Spleen (tissue), 11 donors: ENCODE results near the gene TBC1D10A. TPM values are rescaled to one million over a fixed set of nuclear protein-coding genes. Genes with fewer than 3 reads are reported as not detected.
A peak's percentile ranks its signal among the peaks of the same experiment; 100 is the strongest.

Source experiments
- DNase-seq: peaks from one replicate; pipeline ENCODE4 v3.0.0-alpha.2; 2020
- H3K27ac ChIP-seq, 8 donors: fragments of 200-600 bp; sonication (generic) in 7 of 8; 1 replicate in 4 of 8; 2 replicates in 4 of 8; pipeline versions ENCODE4 v1.5.0 to v1.8.0; 2016 to 2021; ENCODE audit warnings: inconsistent platforms in 4 of 8, mild to moderate bottlenecking in 4 of 8, moderate library complexity in 1 of 8
- H3K27me3 ChIP-seq, 7 donors: fragments of 200-600 bp; sonication (generic) in 6 of 7; replicated peaks in 1 of 7; 1 replicate in 4 of 7; 2 replicates in 3 of 7; pipeline versions ENCODE4 v1.5.0 to v1.8.0; 2016 to 2021; ENCODE audit warnings: inconsistent platforms in 3 of 7, mild to moderate bottlenecking in 1 of 7
- H3K36me3 ChIP-seq, 6 donors: fragments of 200-600 bp; sonication (generic) in 5 of 6; 1 replicate in 4 of 6; 2 replicates in 2 of 6; pipeline versions ENCODE4 v1.5.0 to v1.8.0; 2016 to 2021; ENCODE audit warnings: inconsistent platforms in 2 of 6
- H3K4me1 ChIP-seq, 6 donors: fragments of 200-600 bp; sonication (generic) in 5 of 6; 1 replicate in 3 of 6; 2 replicates in 3 of 6; pipeline versions ENCODE4 v1.5.0 to v1.8.0; 2016 to 2021; ENCODE audit warnings: inconsistent platforms in 3 of 6
- H3K4me3 ChIP-seq, 8 donors: fragments of 200-600 bp; sonication (generic) in 7 of 8; 1 replicate in 4 of 8; 2 replicates in 4 of 8; pipeline versions ENCODE4 v1.5.0 to v1.8.0; 2016 to 2021; ENCODE audit warnings: inconsistent platforms in 4 of 8, mild to moderate bottlenecking in 4 of 8, moderate library complexity in 2 of 8
- H3K9me3 ChIP-seq, 8 donors: fragments of 200-600 bp; sonication (generic) in 7 of 8; 1 replicate in 4 of 8; 2 replicates in 4 of 8; pipeline versions ENCODE4 v1.5.0 to v1.8.0; 2016 to 2021; ENCODE audit warnings: inconsistent platforms in 4 of 8
- POLR2A ChIP-seq, 3 donors: fragments of 450-650 bp; IDR thresholded peaks; one replicate each; pipeline ENCODE4 v1.5.1; 2017; ENCODE audit warnings: antibody characterized with exemption in 3 of 3, mild to moderate bottlenecking in 1 of 3
- POLR2AphosphoS5 ChIP-seq, 3 donors: sonication (generic); formaldehyde crosslinking; IDR thresholded peaks; one replicate each; pipeline ENCODE4 v1.5.1; 2017; ENCODE audit warnings: antibody characterized with exemption in 3 of 3
- WGBS, 5 donors: extraction: QIAGEN DNeasy Blood & Tissue Kit in 3 of 5; methylation state at CpG; one replicate each; pipeline versions ENCODE4 v1.1.5 to v1.1.7; 2013 to 2018; 5-methylcytosine and 5-hydroxymethylcytosine counted together
- intact Hi-C: fragments of 100-400 bp; cut with DNase I; formaldehyde crosslinking; loops from one replicate; pipeline ENCODE4 v1.15.0; 2023; ENCODE audit warnings: low total_unique reads
- polyA plus RNA-seq, 3 donors: library from polyadenylated mRNA; stranded (reverse); fragments of 200-250 nt; gene quantifications; one replicate each; pipeline ENCODE4 v1.2.1, GENCODE V29; 2013
- total RNA-seq, 7 donors: library from RNA; depleted of rRNA in 3 of 7; stranded (reverse); fragments of >200 nt in 3 of 7; fragmentation: NEBNext Ultra II Directional in 4 of 7; extraction: Animal tissue kit (Norgen Biotek cat#: 25700) in 4 of 7; gene quantifications; one replicate each; pipeline versions ENCODE4 v1.1.0 to v1.2.1, GENCODE V29; 2016 to 2021
- TF ChIP-seq, protein P1 (sequence below), 11 experiments: fragments of 200-600 bp in 7 of 11; fragments of 450-650 bp in 4 of 11; sonication (generic) in 4 of 11; IDR thresholded peaks in 8 of 11; conservative IDR thresholded peaks in 3 of 11; 1 replicate in 7 of 11; 2 replicates in 4 of 11; pipeline versions ENCODE4 v1.4.0 to v1.8.0; 2016 to 2021; ENCODE audit warnings: antibody characterized with exemption in 11 of 11, inconsistent platforms in 4 of 11, mild to moderate bottlenecking in 1 of 11
- donor health status: healthy with polysubstance abuse.
- donor health status: DM: no; HTN: no; CAD: no; lungs with moderate emphysema.
- donor health status: DM: no; HTN: no; CAD: no.
- donor health status: Bipolar disorder and iron deficiency.
- donor health status: healthy.
- donor health status: DM: no; HTN: no; CAD: no.
- donor health status: DM: yes; HTN: yes; CAD: no.

TBC1D10A gene
- total and polyA plus RNA-seq, 10 donors = 21.1 to 46.4 (median 33.1) TPM

- 58 to 71% (median 64%) methylated on average over 8 to 12 of the region's 12 CpGs for WGBS, 5 donors
- TF ChIP-seq POLR2A (IDR thresholded peaks at IDR 0.05) = no peak
- TF ChIP-seq, protein P1, sequence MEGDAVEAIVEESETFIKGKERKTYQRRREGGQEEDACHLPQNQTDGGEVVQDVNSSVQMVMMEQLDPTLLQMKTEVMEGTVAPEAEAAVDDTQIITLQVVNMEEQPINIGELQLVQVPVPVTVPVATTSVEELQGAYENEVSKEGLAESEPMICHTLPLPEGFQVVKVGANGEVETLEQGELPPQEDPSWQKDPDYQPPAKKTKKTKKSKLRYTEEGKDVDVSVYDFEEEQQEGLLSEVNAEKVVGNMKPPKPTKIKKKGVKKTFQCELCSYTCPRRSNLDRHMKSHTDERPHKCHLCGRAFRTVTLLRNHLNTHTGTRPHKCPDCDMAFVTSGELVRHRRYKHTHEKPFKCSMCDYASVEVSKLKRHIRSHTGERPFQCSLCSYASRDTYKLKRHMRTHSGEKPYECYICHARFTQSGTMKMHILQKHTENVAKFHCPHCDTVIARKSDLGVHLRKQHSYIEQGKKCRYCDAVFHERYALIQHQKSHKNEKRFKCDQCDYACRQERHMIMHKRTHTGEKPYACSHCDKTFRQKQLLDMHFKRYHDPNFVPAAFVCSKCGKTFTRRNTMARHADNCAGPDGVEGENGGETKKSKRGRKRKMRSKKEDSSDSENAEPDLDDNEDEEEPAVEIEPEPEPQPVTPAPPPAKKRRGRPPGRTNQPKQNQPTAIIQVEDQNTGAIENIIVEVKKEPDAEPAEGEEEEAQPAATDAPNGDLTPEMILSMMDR (IDR thresholded peaks at IDR 0.05 in 8 of 11, conservative IDR thresholded peaks at IDR 0.05 in 3 of 11) = no peak
- TF ChIP-seq POLR2AphosphoS5 (IDR thresholded peaks at IDR 0.05) = no peak
- Histone ChIP-seq H3K9me3 (no peaks in the 10 kb centered on the region), H3K4me1 (peaks cover 5 to 87% (median 52%) of the 10 kb centered on the region in 6 donors), H3K27ac (no peak overlapping the region), H3K4me3 (no peak overlapping the region), H3K27me3 (peaks cover 0 to 37% (median 19%) of the 10 kb centered on the region in 7 donors), H3K36me3 (no peaks in the 10 kb centered on the region)
- DNase-seq = no peak
- intact Hi-C loops = no loop called here
These were observed 76.0 kb downstream of the TBC1D10A start for GRCh38 chr22:30250661-30251267.

DNA sequence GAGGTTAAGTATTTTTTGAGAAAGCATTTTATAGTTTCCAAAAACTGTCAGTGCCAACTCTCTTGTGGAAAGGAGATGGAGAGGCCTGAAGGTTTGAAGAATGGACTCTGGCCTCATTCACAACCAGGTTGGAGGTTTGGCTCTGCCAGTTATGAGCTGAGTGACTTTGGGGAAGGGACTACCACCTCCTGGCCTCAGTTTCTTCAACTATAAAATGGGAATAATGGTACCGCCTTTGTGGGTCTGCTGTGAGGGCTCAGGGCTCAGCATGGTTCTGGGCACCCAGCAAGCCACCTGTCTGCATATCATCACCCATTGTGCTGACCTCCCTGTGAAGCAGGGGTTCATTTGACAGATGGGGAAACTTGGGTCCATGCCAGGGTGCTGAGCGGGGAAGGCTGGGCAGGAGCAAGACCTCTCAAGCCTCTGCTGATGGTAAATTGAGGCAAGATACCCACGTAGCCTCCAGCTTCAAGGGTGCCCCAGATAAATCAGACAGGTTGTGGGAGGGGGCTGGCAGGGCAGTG lies 76.6 kb downstream of the TBC1D10A start:
- no peaks in the 10 kb centered on the region for H3K36me3 ChIP-seq
- no peak overlapping the region for H3K27ac ChIP-seq
- TF ChIP-seq, protein P1 (IDR thresholded peaks at IDR 0.05 in 8 of 11, conservative IDR thresholded peaks at IDR 0.05 in 3 of 11) = no peak
- TF ChIP-seq POLR2A (IDR thresholded peaks at IDR 0.05) = no peak
- no peak for TF ChIP-seq POLR2AphosphoS5 (IDR thresholded peaks at IDR 0.05)
- DNase-seq = no peak
- peaks cover 5 to 90% (median 54%) of the 10 kb centered on the region in 6 donors for H3K4me1 ChIP-seq
- intact Hi-C loops = no loop called here
- 90 to 100% (median 97%) methylated on average over 3 of the region's 3 CpGs for WGBS, 5 donors
- H3K9me3 ChIP-seq = no peaks in the 10 kb centered on the region
- peaks cover 0 to 43% (median 21%) of the 10 kb centered on the region in 7 donors for H3K27me3 ChIP-seq
- H3K4me3 ChIP-seq = no peak overlapping the region

DNA sequence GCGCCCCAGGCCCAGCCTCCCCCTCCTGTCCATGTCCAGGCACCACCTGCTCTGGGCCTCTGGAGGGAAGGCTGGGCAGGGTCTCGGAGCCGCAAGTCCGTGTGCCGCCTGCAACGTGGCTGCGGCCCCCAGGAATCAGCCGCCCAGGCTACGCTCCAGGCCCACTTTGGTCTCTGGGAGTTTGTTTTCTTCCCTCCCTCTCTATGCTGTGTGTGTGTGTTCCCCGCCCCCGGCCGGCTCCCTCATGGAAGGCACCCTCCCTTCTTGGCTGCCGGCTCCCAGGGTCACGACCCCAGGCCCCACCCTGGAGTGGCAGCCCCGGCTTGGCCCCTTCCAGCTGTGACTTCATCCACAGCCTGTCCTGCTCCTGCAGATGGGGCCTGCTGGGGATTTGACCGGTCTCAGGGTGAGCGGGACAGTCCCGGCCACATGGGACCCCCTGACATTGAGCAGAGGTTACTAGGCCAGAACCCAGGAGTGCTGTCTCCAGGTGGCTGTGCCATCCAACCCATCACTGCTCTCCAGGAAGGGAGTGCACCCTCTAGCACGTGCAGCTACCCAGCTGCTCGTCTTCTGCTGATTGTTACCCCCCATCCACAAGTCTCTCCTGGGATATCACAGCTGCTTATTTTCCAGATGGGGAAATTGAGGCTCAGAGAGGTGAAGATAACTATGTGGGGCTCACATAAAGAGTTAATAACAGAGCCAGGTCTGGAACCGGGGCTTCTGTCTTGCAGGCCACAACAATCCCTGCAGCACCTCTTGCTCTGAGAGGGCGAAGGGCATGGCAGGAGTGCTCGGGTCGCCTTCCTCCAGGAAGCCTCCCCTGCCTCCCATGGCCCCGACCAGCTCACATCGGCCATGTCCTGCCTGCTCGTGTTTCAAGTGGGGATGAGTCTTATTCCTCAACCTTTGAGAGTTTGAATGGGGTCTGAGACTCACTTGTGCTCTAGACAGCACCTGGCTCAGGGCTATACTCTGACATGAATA lies 77.4 kb downstream of the TBC1D10A start:
- Histone ChIP-seq H3K4me1 (peaks cover 5 to 91% (median 54%) of the 10 kb centered on the region in 6 donors), H3K36me3 (no peaks in the 10 kb centered on the region), H3K9me3 (no peaks in the 10 kb centered on the region), H3K27me3 (peaks cover 0 to 48% (median 21%) of the 10 kb centered on the region in 7 donors), H3K27ac (no peak overlapping the region), H3K4me3 (no peak overlapping the region)
- intact Hi-C loops = no loop called here
- TF ChIP-seq POLR2A (IDR thresholded peaks at IDR 0.05) (no peak), POLR2AphosphoS5 (IDR thresholded peaks at IDR 0.05) (peak in 2 of 3 donors; percentile 47 to 66)
- DNase-seq = no peak
- 79 to 91% (median 83%) methylated on average over 22 to 27 of the region's 27 CpGs for WGBS, 5 donors

GRCh38 chr22:30248484-30248883 lies 78.3 kb downstream of the TBC1D10A start:
- H3K27ac ChIP-seq = no peak overlapping the region
- H3K36me3 ChIP-seq = no peaks in the 10 kb centered on the region
- DNase-seq = no peak
- TF ChIP-seq POLR2A (IDR thresholded peaks at IDR 0.05) (no peak), POLR2AphosphoS5 (IDR thresholded peaks at IDR 0.05) (no peak)
- TF ChIP-seq, protein P1 (IDR thresholded peaks at IDR 0.05 in 8 of 11, conservative IDR thresholded peaks at IDR 0.05 in 3 of 11) = no peak
- H3K9me3 ChIP-seq = no peaks in the 10 kb centered on the region
- H3K4me3 ChIP-seq = no peak overlapping the region
- peaks cover 0 to 48% (median 21%) of the 10 kb centered on the region in 7 donors for H3K27me3 ChIP-seq
- WGBS, 5 donors = 69 to 75% (median 71%) methylated on average over 6 of the region's 6 CpGs
- intact Hi-C loops = no loop called here
- H3K4me1 ChIP-seq = peaks cover 5 to 83% (median 49%) of the 10 kb centered on the region in 6 donors
